ENCODE data around the gene KCNQ1OT1.

Gene KCNQ1OT1

GRCh38 chr11:2594267-2594666 is 105.5 kb downstream of the KCNQ1OT1 start:
- no peak for DNase-seq (ENCODE audit: low read depth)

GRCh38 chr11:2593393-2593950 is 106.3 kb downstream of the KCNQ1OT1 start:
- no peak for DNase-seq (ENCODE audit: low read depth)

- DNase-seq (ENCODE audit: low read depth) = no peak
Measured at GRCh38 chr11:2592559-2593392, 107.0 kb downstream of the KCNQ1OT1 start.

- DNase-seq (ENCODE audit: low read depth) = no peak
Measured at GRCh38 chr11:2591805-2592204, 108.0 kb downstream of the KCNQ1OT1 start.

- no peak for DNase-seq (ENCODE audit: low read depth)
Measured at GRCh38 chr11:2590965-2591754, 108.6 kb downstream of the KCNQ1OT1 start.

GRCh38 chr11:2590131-2590964 is 109.4 kb downstream of the KCNQ1OT1 start:
- no peak for DNase-seq (ENCODE audit: low read depth)

DNA sequence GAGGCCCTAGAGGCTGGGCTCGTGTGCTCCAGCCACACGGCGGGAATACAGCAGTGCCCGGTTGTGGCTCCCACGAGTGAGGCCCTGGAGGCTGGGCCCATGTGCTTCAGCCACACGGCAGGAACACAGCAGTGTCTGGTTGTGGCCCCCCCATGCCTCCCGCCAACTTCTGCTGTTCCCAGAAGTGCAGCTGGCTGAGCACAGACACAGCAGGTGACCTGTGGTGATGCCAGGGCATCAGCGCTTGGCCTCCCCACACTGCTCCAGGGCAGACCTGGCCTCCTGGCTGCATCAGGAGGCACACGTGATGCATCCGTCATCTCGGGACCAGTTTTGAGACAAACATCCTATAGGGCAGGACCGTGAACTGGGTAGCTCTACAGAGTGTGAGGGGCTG is 110.3 kb downstream of the KCNQ1OT1 start:
- DNase-seq (ENCODE audit: low read depth) = no peak

GRCh38 chr11:2588809-2589537 is 110.8 kb downstream of the KCNQ1OT1 start:
- DNase-seq (ENCODE audit: low read depth) = no peak

GRCh38 chr11:2587976-2588748 is 111.6 kb downstream of the KCNQ1OT1 start:
- DNase-seq (ENCODE audit: low read depth) = no peak

GRCh38 chr11:2587132-2587930 is 112.5 kb downstream of the KCNQ1OT1 start:
- DNase-seq (ENCODE audit: low read depth) = no peak

DNA sequence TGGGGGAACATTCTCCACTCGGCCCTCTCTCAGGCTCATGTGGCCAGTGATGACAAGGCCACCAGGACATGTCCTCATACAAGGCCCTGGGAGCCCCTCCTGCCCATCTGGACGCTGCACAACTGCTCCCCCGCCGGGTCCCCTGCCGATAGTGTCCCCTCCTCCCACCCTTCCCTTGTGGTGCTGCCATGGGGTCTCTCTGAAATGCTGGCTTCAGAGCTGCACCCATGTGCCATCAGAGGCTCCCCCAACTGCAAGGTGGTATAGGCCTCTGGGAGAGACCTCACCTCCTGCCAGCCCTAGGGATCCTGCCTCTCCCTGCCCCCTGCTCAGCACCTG is 113.0 kb downstream of the KCNQ1OT1 start:
- DNase-seq (ENCODE audit: low read depth) = no peak

DNA sequence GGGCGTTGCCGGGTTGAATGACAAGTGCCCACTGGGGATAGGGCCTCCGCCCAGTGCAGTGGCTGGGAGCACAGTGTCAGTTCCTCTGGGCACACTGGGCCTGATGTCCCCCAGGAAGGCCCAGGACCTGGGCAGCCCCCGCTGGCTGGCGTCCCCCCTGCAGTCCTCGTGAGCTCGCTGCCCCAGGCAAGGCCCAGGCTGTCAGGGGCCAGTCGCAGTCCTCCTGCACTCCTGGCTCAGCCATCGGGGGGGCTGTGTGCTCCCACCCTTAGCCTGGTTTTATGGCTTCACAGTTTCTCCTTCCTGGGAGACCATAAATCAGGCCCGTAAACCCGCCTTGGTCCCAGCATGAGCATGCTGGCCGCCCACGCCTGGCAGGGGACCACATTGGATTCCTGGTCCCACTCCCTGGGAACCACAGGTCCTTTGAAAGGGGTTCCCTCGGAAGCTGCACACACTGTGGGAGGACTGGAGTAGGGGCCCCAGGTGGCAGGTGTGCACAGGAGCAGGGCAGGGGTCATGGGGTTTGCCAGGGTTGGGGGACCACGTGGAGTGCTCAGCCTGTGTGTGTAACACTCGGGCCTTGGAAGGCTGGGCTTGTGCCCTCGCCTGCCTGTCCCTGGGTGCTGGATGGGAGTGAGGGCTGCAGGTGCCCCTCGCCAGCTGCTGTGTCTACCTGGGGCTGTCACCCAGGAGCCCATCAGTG is 113.6 kb downstream of the KCNQ1OT1 start:
- DNase-seq (ENCODE audit: low read depth) = no peak

GRCh38 chr11:2585566-2586086 is 114.2 kb downstream of the KCNQ1OT1 start:
- no peak for DNase-seq (ENCODE audit: low read depth)

GRCh38 chr11:2584812-2585565 is 114.8 kb downstream of the KCNQ1OT1 start:
- no peak for DNase-seq (ENCODE audit: low read depth)

DNA sequence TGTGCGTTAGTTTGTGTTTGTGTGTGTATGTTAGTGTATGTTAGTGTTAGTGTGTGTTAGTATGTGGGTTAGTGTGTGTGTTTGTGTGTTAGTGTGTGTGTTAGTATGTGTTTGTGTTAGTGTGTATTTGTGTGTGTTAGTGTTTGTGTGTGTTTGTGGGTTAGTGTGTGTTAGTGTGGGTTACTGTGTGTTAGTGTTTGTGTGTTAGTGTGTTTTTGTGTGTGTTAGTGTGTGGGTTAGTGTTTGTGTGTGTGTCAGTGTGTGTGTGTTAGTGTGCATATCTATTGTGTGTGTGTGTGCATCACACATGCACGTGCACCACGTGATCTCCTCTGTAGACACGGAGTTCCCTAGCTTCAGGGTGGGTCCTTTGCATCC is 115.4 kb downstream of the KCNQ1OT1 start:
- no peak for DNase-seq (ENCODE audit: low read depth)

GRCh38 chr11:2583605-2583958 is 116.2 kb downstream of the KCNQ1OT1 start:
- DNase-seq (ENCODE audit: low read depth) = no peak

GRCh38 chr11:2582946-2583604 is 116.7 kb downstream of the KCNQ1OT1 start:
- no peak for DNase-seq (ENCODE audit: low read depth)
